K562 (cell line): ENCODE measurements around the gene MARK3. TPM values are rescaled to one million over a fixed set of nuclear protein-coding genes. Genes with fewer than 3 reads are reported as not detected.

Source experiments
- ATAC-seq: fragments of 200-7000 bp; cut with Tn5 transposase; 3 replicates; pipeline ENCODE4 v1.9.1; 2020; ENCODE audit warnings: moderate library complexity
- BruUV-seq: library from RNA; stranded (reverse); fragments of 400-500 nt; replicated peaks from 2 replicates; lab custom pipeline; 2021; lab: Mats Ljungman, UMichigan
- CTCF ChIA-PET: fragments of 300-600 bp; formaldehyde crosslinking; extraction: SDS; loops from one replicate; lab custom pipeline; 2021; ENCODE audit warnings: low intra/inter-chr PET ratio; lab: Yijun Ruan, JAX
- POLR2A ChIA-PET: fragments of 300-600, 350-650 bp; sonication (Branson Sonifier 250); formaldehyde crosslinking; extraction: SDS; loops from one replicate; lab custom pipeline; 2021; ENCODE audit warnings: antibody characterized with exemption, inconsistent platforms; lab: Yijun Ruan, JAX
- DNase-seq, 4 experiments: peaks; one replicate each; pipeline versions ENCODE4 v3.0.0 to v3.0.0-alpha.2; 2011 to 2018; ENCODE audit warnings: low spot score in 3 of 4, mixed read lengths in 3 of 4; ENCODE audit errors: extremely low read depth in 1 of 4
- FAIRE-seq: peaks from 2 replicates; lab custom pipeline; 2011; peaks lifted over from hg19 to GRCh38; lab: Jason Lieb, UNC
- H2AFZ ChIP-seq: 2 replicates; pipeline ENCODE4 v1.6.0; 2011; ENCODE audit warnings: low read depth, low read length, control low read depth, inconsistent platforms
- H3K27ac ChIP-seq: fragments of 200-600 bp; 3 replicates; pipeline ENCODE4 v1.8.0; 2011; ENCODE audit warnings: low read depth, mild to moderate bottlenecking, control low read depth, inconsistent platforms, low read length, moderate library complexity, mixed read lengths; ENCODE audit errors: extremely low read depth
- H3K27me3 ChIP-seq, 2 experiments: fragments of 300-600 bp in 1 of 2; 2 replicates in 1 of 2; 3 replicates in 1 of 2; pipeline versions ENCODE4 v1.6.0 to v1.8.0; 2011; ENCODE audit warnings: inconsistent platforms in 2 of 2, low read length in 2 of 2, mild to moderate bottlenecking in 1 of 2, mixed read lengths in 1 of 2, moderate library complexity in 1 of 2; ENCODE audit not compliant: control insufficient read depth in 2 of 2, insufficient read depth in 2 of 2
- H3K36me3 ChIP-seq: fragments of 300-600 bp; 3 replicates; pipeline ENCODE4 v1.8.0; 2011; ENCODE audit warnings: mild to moderate bottlenecking, low read length, inconsistent platforms; ENCODE audit not compliant: control insufficient read depth, insufficient read depth
- H3K4me1 ChIP-seq, 2 experiments: fragments of 200-600 bp in 1 of 2; replicated peaks in 1 of 2; 2 replicates in 1 of 2; 3 replicates in 1 of 2; pipeline versions ENCODE4 v1.5.1 to v1.8.0; 2011; ENCODE audit warnings: inconsistent platforms in 2 of 2, low read length in 2 of 2, mild to moderate bottlenecking in 1 of 2, mixed read lengths in 1 of 2, moderate library complexity in 1 of 2; ENCODE audit not compliant: control insufficient read depth in 2 of 2, insufficient read depth in 2 of 2
- H3K4me2 ChIP-seq: 2 replicates; pipeline ENCODE4 v1.6.1; 2011; ENCODE audit warnings: low read length, control low read depth, inconsistent platforms, mixed read lengths; ENCODE audit not compliant: insufficient read depth
- H3K4me3 ChIP-seq: fragments of 200-600 bp; sonication (generic), shearing (Covaris generic); 2 replicates; pipeline ENCODE4 v1.5.1; 2016; ENCODE audit warnings: control low read depth, inconsistent platforms
- H3K79me2 ChIP-seq: fragments of 200-600 bp; 3 replicates; pipeline ENCODE4 v1.8.0; 2011; ENCODE audit warnings: low read length, inconsistent platforms; ENCODE audit not compliant: control insufficient read depth, insufficient read depth
- H3K9ac ChIP-seq, 2 experiments: 2 replicates each; pipeline versions ENCODE4 v1.6.0 to v1.6.1; 2011; ENCODE audit warnings: low read depth in 2 of 2, low read length in 2 of 2, control low read depth in 1 of 2, inconsistent platforms in 1 of 2, mild to moderate bottlenecking in 1 of 2, mixed read lengths in 1 of 2; ENCODE audit not compliant: insufficient read depth in 1 of 2
- H3K9me1 ChIP-seq: one replicate; pipeline ENCODE4 v1.6.0; 2011; ENCODE audit warnings: inconsistent platforms, mild to moderate bottlenecking, low read length, moderate library complexity; ENCODE audit not compliant: control insufficient read depth, insufficient read depth
- H3K9me3 ChIP-seq: replicated peaks from 2 replicates; pipeline ENCODE4 v1.5.1; 2011; ENCODE audit warnings: low read depth, low read length, inconsistent platforms; ENCODE audit not compliant: control insufficient read depth, insufficient read depth
- H4K20me1 ChIP-seq: replicated peaks from 2 replicates; pipeline ENCODE4 v1.6.1; 2011; ENCODE audit warnings: low read length, inconsistent platforms, mixed read lengths; ENCODE audit not compliant: control insufficient read depth, insufficient read depth
- CREB3L1 ChIP-seq: fragments of 450-650 bp; IDR thresholded peaks from 2 replicates; pipeline ENCODE4 v1.6.1; 2014; ENCODE audit warnings: low read depth, mild to moderate bottlenecking, moderate library complexity, borderline replicate concordance
- ELF1 ChIP-seq: fragments of 200-800 bp; sonication (Bioruptor generic); IDR thresholded peaks from 2 replicates; pipeline ENCODE4 v1.6.1; 2016; ENCODE audit warnings: missing genetic modification characterization, missing compliant biosample characterization
- ETV1 ChIP-seq: fragments of 450-650 bp; conservative IDR thresholded peaks from 2 replicates; pipeline ENCODE4 v1.6.1; 2016; ENCODE audit warnings: missing genetic modification characterization, control low read depth, low read depth, missing compliant biosample characterization
- GABPA ChIP-seq: fragments of 200-800 bp; sonication (Bioruptor generic); conservative IDR thresholded peaks from 2 replicates; pipeline ENCODE4 v1.6.1; 2016; ENCODE audit warnings: low read depth, missing genetic modification characterization, missing compliant biosample characterization
- KAT8 ChIP-seq: fragments of 450-650 bp; IDR thresholded peaks from 2 replicates; pipeline ENCODE4 v1.6.1; 2016; ENCODE audit warnings: low read depth, mild to moderate bottlenecking
- PHF20 ChIP-seq: fragments of 450-650 bp; IDR thresholded peaks from 2 replicates; pipeline ENCODE4 v1.6.1; 2018; ENCODE audit not compliant: partially characterized antibody
- PURB ChIP-seq: sonication (generic); formaldehyde crosslinking; IDR thresholded peaks from 2 replicates; pipeline ENCODE4 v1.9.0; 2021; ENCODE audit warnings: low read depth, mild to moderate bottlenecking, missing genetic modification reagents
- RBFOX2 ChIP-seq: fragments of 200-400 bp; formaldehyde crosslinking; IDR thresholded peaks from 2 replicates; pipeline ENCODE4 v1.6.1; 2017; ENCODE audit warnings: low read depth, mild to moderate bottlenecking, low read length, moderate library complexity
- SAP30 ChIP-seq: fragments of 200-600 bp; sonication (generic); IDR thresholded peaks from 2 replicates; pipeline ENCODE4 v1.6.1; 2012; ENCODE audit warnings: borderline replicate concordance, low read depth, mild to moderate bottlenecking, moderate library complexity, low read length, control low read depth, inconsistent platforms; ENCODE audit not compliant: insufficient read depth, poor library complexity, severe bottlenecking
- SIN3B ChIP-seq: fragments of 450-650 bp; IDR thresholded peaks from 2 replicates; pipeline ENCODE4 v1.6.1; 2017; ENCODE audit warnings: low read depth, mild to moderate bottlenecking, moderate library complexity
- SMC3 ChIP-seq: conservative IDR thresholded peaks from 2 replicates; pipeline ENCODE4 v1.6.1; 2011; ENCODE audit warnings: low read depth, low read length, improper control_type of control experiment; ENCODE audit not compliant: insufficient read depth
- TSHZ1 ChIP-seq: fragments of 250-450 bp; sonication (Bioruptor Pico); IDR thresholded peaks from 2 replicates; pipeline ENCODE4 v1.4.0; 2020; ENCODE audit warnings: mild to moderate bottlenecking, moderate library complexity
- ZKSCAN3 ChIP-seq: fragments of 250-450 bp; sonication (Bioruptor Pico); IDR thresholded peaks from 2 replicates; pipeline ENCODE4 v1.4.0; 2020
- ZNF384 ChIP-seq: IDR thresholded peaks from 2 replicates; pipeline ENCODE4 v1.6.1; 2012; ENCODE audit warnings: low read depth, low read length, improper control_type of control experiment
- ZNF778 ChIP-seq: fragments of 450-650 bp; formaldehyde crosslinking; IDR thresholded peaks from 2 replicates; pipeline ENCODE4 v1.4.0; 2020; ENCODE audit warnings: mild to moderate bottlenecking, moderate library complexity
- WGBS: fragments of 100-300 bp; shearing (Covaris generic); methylation state at CpG from one replicate; pipeline ENCODE4 v1.1.6; 2016; ENCODE audit warnings: low coverage, mixed read lengths; ENCODE audit not compliant: insufficient coverage; ENCODE audit errors: missing lambda C conversion rate; 5-methylcytosine and 5-hydroxymethylcytosine counted together
- in situ Hi-C: fragments of 300-500 bp; cut with MboI; formaldehyde crosslinking; loops from 4 replicates; pipeline ENCODE4 v1.15.0; 2018; ENCODE audit warnings: inconsistent platforms, mixed read lengths
- intact Hi-C: fragments of 100-400 bp; cut with micrococcal nuclease; formaldehyde crosslinking; loops from 2 replicates; pipeline ENCODE4 v1.14.2; 2022
- polyA plus RNA-seq, 8 experiments: library from polyadenylated mRNA; depleted of rRNA in 4 of 8; stranded (reverse) in 5 of 8; unstranded in 3 of 8; fragments of >200 nt; fragmentation: Nextera tagmentation in 2 of 8; fragmentation: Illumina TruSeq in 1 of 8; extraction: Ambion mirVana in 2 of 8; extraction: Trizol in 1 of 8; gene quantifications; 2 replicates each; pipeline versions ENCODE4 v1.2.1 to v1.2.3, GENCODE V29; 2011 to 2014; ENCODE audit warnings: inconsistent platforms in 1 of 8, missing spikeins in 1 of 8
- total RNA-seq, 7 experiments: library from RNA; depleted of rRNA in 6 of 7; stranded (reverse); fragments of >200 nt in 6 of 7; fragmentation: Illumina TruSeq in 2 of 7; extraction: Trizol in 2 of 7; gene quantifications; 2 replicates each; pipeline versions ENCODE4 v1.2.1 to v1.2.3, GENCODE V29; 2011 to 2021; ENCODE audit warnings: low replicate concordance in 1 of 7

MARK3 gene
- total and polyA plus RNA-seq, 9 of the 15 experiments (the other 6 are each of a cell fraction or from before 2014, with no cell fraction given), result 10.1 to 68.7 (median 56.3) TPM

GRCh38 chr14:103529383-103530365 is 144.5 kb downstream of the MARK3 start:
- Histone ChIP-seq H4K20me1 (no peaks in the 10 kb centered on the region; the same call in 1 of the 2 replicates), H3K27me3 (no peaks in the 10 kb centered on the region), H3K4me1 (peaks cover 17 to 75% of the 10 kb centered on the region in 2 experiments; a peak in 4 of 5 replicates), H2AFZ (peak overlapping the region; percentile 70; the same call in 1 of the 2 replicates), H3K9ac (peak overlapping the region; percentile 76 to 95), H3K4me3 (peak overlapping the region; percentile 92), H3K79me2 (peaks cover 32% of the 10 kb centered on the region), H3K4me2 (peak overlapping the region; percentile 89), H3K27ac (peak overlapping the region; percentile 73), H3K9me3 (no peaks in the 10 kb centered on the region), H3K36me3 (peaks cover 36% of the 10 kb centered on the region; the same call in 2 of the 3 replicates), H3K9me1 (peaks cover 6% of the 10 kb centered on the region)
- BruUV-seq, result TSS peak; percentile 66
- ChIA-PET CTCF (no interaction called here), POLR2A (interaction anchor here (0.6 to 1.8 kb wide), 8 partner anchors 9 to 1493 kb away, joined by 3 to 9 read pairs (median 4); no protein-coding TSS in a partner anchor)
- no peak for FAIRE-seq
- ATAC-seq, result no peak; the same call in 2 of the 3 replicates
- no peak for DNase-seq
- 19% methylated on average over 30 of the region's 42 CpGs for WGBS
- in situ Hi-C loops, result loop anchor here (10.0 kb wide), 1 partner anchor 445 kb away; the partner anchor contains the start of gene LBHD2
- intact Hi-C loops, result loop anchor here (10.0 kb wide), 1 partner anchor 135 kb away; no protein-coding TSS in a partner anchor
- TF ChIP-seq PHF20, result no peak
- no peak for TF ChIP-seq ZNF384
- no peak for TF ChIP-seq SIN3B
- TF ChIP-seq KAT8, result no peak
- no peak for TF ChIP-seq TSHZ1
- peak; percentile 52; the same call in 1 of the 2 replicates for TF ChIP-seq ELF1
- peak; percentile 88 for TF ChIP-seq SAP30
- no peak for TF ChIP-seq PURB (CRISPR knock-in tag)
- TF ChIP-seq ETV1 (tag), result no peak
- peak; percentile 31; the same call in 1 of the 2 replicates for TF ChIP-seq RBFOX2
- TF ChIP-seq ZNF778 (CRISPR knock-in tag), result no peak
- peak; percentile 61 for TF ChIP-seq GABPA (tag)
- TF ChIP-seq CREB3L1, result no peak
- TF ChIP-seq SMC3, result no peak
- TF ChIP-seq ZKSCAN3 (CRISPR knock-in tag), result no peak
